GM21515 (cell line): ENCODE measurements around the gene CYTL1.
"Not testable (repeated sequence)": the region's sequence is repeated elsewhere in the genome, so short reads cannot be mapped to it uniquely, and the experiment has no call there.

Experiments used
- ATAC-seq: cut with Tn5 transposase; IDR thresholded peaks from one replicate; pipeline ENCODE4 v1.9.1; 2021; ENCODE audit not compliant: unreplicated experiment

Gene CYTL1

GRCh38 chr4:5019274-5019673 is at the start of gene CYTL1:
Gene CYTL1 (minus strand): TSS chr4:5019458. CDS start chr4:5019445, 13 bp downstream.
- ATAC-seq: no peak

GRCh38 chr4:5067908-5068307 is 48.6 kb upstream of the CYTL1 start:
- no peak for ATAC-seq

GRCh38 chr4:5066968-5067367 is 47.7 kb upstream of the CYTL1 start:
- not testable (repeated sequence) for ATAC-seq

GRCh38 chr4:5066101-5066500 is 46.8 kb upstream of the CYTL1 start:
- ATAC-seq: no peak

- no peak for ATAC-seq
These were observed 36.2 kb upstream of the CYTL1 start for GRCh38 chr4:5055411-5055810.

- no peak for ATAC-seq
These were observed 35.3 kb upstream of the CYTL1 start for GRCh38 chr4:5054532-5054931.

- ATAC-seq: no peak
These were observed 33.6 kb upstream of the CYTL1 start for GRCh38 chr4:5052726-5053425.

GRCh38 chr4:5052204-5052702 is 33.0 kb upstream of the CYTL1 start:
- no peak for ATAC-seq

GRCh38 chr4:5051278-5052203 is 32.3 kb upstream of the CYTL1 start, which contains the start of gene STK32B:
Gene STK32B (plus strand): TSS chr4:5051480.
- no peak for ATAC-seq

GRCh38 chr4:5050520-5051277 is 31.4 kb upstream of the CYTL1 start:
- no peak for ATAC-seq

GRCh38 chr4:5048721-5049120 is 29.5 kb upstream of the CYTL1 start:
- ATAC-seq: no peak

GRCh38 chr4:5045097-5045496 is 25.8 kb upstream of the CYTL1 start:
- no peak for ATAC-seq

- no peak for ATAC-seq
These were observed 25.1 kb upstream of the CYTL1 start for GRCh38 chr4:5044341-5044740.

- ATAC-seq: no peak
These were observed 24.3 kb upstream of the CYTL1 start for GRCh38 chr4:5043579-5043978.

GRCh38 chr4:5041699-5042098 is 22.4 kb upstream of the CYTL1 start:
- ATAC-seq: no peak

- ATAC-seq: no peak
These were observed 21.8 kb upstream of the CYTL1 start for GRCh38 chr4:5040856-5041620.

GRCh38 chr4:5039800-5040199 is 20.5 kb upstream of the CYTL1 start:
- ATAC-seq: no peak

GRCh38 chr4:5037553-5038551 is 18.6 kb upstream of the CYTL1 start:
- no peak for ATAC-seq

- no peak for ATAC-seq
These were observed 17.0 kb upstream of the CYTL1 start for GRCh38 chr4:5036239-5036638.
